H54 (cell line): ENCODE data around the gene R3HDM1.

Experiments used
- DNase-seq: peaks from one replicate; pipeline ENCODE4 v3.0.0; 2011; ENCODE audit warnings: low spot score, mixed read lengths; ENCODE audit not compliant: insufficient read length
- FAIRE-seq: peaks from 3 replicates; lab custom pipeline; 2011; peaks lifted over from hg19 to GRCh38; lab: Jason Lieb, UNC
- POLR2A ChIP-seq: IDR thresholded peaks from 2 replicates; pipeline ENCODE4 v1.6.1; 2011; ENCODE audit warnings: low read depth, mild to moderate bottlenecking, low read length

The R3HDM1 gene

DNA sequence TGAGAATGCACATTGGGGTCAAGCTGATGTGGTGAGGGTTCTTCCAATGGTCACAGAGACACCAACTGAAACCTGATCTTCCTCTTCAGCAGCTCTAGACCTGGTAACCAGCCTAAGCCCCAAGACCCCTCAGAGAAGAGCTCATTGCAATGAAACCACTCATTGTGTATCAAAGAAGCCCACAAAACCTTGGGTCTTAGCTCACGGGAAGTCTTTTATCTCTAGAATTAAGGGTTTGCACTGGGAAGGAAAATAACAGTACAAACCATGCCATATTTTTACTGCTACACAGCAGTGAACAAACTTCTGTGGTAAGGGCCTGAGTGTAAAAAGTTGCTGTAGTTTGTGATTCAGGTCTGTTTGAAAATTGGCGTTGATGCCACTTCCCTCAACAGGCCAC, 201.8 kb downstream of the R3HDM1 start:
- no peak for FAIRE-seq
- no peak for TF ChIP-seq POLR2A

DNA sequence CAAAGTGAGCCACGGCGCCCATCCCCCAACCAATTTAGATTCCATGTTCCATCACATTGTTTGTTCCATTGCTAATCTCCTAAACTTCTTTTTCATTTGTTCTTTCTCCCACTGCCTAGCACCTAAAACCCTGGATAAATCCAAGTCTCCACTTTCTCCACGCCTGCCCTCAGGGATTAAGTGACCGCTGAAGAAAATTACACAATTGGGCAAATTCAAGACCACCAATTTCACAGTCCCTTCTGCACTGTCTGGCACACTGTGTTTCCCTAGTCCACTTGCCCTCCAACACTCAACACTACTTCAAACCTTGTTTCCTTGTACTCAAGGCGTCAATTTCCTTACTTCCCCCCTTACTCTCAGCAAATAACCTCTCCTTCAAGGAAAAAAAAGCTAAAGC, 205.3 kb downstream of the R3HDM1 start:
- FAIRE-seq, result no peak
- no peak for TF ChIP-seq POLR2A
- no peak for DNase-seq

More for the DNA sequence above, 201.8 kb downstream of the R3HDM1 start:
- no peak for DNase-seq

DNA sequence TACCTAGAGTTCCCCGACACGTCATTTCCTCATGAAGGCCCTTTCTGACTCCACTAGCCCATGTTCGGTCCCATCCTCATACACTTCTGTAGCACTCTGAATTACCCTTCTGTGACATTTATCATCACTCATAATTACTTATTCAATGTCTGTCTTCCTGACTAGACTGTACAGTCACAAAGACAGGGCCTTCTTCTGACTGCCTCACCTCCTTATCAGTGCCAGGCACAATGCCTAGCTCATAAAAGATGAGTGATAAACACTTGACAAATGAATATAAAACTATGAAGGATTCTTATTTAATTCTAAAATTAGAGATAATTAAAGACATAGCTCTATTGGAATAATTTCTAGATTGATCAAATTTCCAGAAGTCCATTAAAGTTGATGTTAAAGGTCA, 208.9 kb downstream of the R3HDM1 start:
- TF ChIP-seq POLR2A, result no peak
- DNase-seq, result no peak
- FAIRE-seq, result no peak

DNA sequence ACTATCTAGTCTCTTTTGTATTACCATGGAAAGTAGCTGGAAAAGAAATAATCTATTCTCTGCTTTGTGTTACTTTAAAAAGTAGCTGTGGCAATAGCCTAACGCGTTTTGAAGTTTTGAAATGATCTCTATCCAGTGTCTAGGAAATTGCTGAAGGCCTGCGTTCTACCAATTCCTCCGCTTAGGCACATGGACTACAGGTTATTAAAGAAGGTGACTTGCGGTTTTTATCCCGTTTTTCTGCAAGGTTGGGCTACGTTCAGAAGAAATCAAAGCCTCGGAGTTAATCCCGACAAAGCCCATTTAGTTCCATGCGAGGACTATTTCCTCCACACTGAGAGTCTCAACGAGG, 209.7 kb downstream of the R3HDM1 start:
- no peak for DNase-seq
- no peak for TF ChIP-seq POLR2A
- no peak for FAIRE-seq

DNA sequence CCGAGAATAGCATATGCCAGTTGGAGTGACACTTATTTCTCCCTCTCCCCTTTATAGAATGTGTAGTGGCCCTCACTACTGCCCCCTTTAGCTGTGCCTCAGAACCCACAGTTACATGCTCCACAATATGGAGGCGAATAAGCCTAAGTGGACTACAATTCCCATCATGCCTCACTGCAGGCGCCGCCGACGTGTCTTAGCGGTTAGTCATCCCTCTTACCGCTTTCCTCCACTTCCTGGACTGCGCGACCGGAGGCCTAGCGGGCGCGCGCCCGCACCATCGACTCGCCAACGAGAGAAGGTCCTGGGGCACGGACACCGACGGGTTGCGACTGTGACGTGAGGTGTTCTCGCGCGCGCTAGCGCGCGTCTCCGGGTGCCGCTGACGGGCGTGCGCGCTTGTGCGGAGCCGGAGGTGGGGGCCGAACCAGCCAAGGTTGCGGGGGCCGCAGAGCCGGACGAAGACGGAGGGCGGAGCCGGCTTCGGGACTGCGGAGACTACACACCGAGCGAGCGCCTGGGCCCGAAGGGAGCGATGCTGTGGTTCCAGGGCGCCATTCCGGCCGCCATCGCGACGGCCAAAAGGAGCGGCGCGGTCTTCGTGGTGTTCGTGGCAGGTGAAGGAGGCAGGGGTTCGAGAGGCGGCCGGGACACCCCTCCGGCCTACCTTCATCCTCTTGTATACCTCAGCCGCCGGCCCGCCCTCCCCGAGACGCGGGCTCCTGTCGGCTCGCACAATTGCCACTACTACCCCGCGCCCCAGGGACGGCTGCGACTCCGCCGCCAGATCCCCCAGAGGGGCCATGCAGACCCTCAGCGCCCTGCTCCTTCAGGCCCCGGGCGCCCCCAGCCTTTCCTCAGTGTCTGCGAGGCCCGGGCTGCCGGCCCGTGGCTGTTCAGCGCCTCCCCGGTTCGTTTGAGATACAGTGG, 210.4 kb downstream of the R3HDM1 start, which contains the start of gene UBXN4:
TSS of gene UBXN4 (plus strand) at position 461 of the 930 bp plus-strand sequence. CDS start at position 536, 75 bp downstream.
- peak; percentile 73 for TF ChIP-seq POLR2A
- peak; percentile 96 for FAIRE-seq
- peak; percentile 89 for DNase-seq

DNA sequence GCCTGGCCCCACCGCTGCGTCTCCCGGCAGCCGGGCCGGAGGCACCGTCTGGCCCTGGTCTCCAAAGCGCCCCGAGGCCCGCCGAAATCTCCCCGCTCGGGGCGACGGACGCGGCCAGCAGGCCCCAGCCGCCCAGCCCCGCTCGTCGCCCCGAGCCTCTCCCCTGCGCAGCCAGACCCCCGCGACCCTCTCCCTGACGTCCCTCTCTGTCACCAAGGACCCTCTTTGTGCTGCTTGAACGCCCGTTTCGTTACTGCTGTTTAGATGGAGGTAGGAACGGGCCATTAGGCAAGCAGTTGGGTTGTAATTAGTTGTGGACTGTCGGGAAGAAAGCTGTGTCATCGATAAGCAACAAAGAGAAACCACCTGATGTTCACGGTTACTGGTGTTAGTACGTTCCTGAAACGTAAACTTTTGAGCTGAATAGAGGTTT, 211.1 kb downstream of the R3HDM1 start:
- no peak for TF ChIP-seq POLR2A
- DNase-seq (no peak), FAIRE-seq (no peak)

DNA sequence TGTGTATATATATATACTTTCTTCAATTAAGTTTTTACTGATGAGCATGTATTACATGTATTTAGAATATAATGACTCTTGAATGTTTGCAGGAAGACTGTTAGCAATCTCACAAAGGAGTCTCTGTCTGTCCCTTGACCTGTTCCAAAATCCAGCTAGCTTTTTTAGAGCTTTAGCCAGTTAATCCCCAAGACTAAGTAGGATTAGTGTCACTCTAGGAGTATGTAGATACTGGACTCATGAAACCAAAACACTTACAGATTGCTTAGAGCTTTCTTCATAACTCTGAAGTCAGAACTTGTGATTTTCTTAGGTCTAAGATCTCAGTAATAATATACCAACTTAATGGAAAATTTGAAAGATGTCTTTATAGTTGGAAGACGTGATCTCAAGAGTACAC, 212.6 kb downstream of the R3HDM1 start:
- FAIRE-seq, result no peak
- no peak for TF ChIP-seq POLR2A
- DNase-seq, result no peak

DNA sequence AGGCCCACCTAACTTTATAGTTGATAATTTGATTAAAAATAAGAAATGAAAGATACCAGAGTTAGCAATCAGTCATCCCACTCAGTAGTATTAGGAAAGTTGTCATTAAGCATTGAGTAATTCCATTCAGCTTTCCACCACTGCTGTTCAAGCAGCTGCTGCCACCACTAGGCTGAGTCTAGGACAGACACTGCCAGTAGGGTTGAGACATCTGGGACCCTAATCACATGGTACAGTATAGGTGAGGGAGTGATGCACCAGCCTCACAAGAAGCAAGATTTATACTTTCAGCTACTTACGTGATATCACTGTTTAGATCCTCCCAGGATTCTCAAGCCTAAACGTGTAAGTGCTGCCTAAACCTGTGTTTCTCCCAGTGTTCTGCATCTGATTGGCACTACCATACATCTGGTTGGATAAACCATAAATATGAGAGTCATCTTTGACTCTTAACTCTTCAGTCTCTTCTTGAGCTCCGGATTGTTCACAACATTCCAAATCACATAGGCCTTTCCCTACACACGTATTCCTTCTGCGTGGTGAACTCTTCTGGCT, 213.6 kb downstream of the R3HDM1 start:
- TF ChIP-seq POLR2A, result no peak
- no peak for DNase-seq
- peak; percentile 64 for FAIRE-seq

DNA sequence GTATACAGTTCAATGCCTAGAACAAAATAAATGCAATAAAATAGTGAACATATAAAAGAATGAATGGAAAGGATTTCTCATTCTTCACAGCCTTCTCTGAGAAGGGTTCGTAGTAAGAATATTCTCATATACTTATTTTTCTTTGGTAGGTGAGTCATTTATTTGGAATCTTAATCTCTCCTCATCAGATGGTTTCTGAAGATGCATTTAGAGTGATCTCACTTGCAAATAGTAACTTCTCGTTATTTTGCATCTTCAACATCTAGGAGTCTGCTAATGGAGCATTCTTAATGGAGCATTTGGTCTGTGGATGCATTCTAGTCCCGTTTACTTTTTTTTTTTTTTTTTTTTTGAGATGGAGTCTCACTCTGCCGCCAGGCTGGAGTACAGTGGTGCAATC, 214.3 kb downstream of the R3HDM1 start:
- TF ChIP-seq POLR2A, result no peak
- FAIRE-seq, result peak; percentile 50
- DNase-seq, result peak; percentile 43

DNA sequence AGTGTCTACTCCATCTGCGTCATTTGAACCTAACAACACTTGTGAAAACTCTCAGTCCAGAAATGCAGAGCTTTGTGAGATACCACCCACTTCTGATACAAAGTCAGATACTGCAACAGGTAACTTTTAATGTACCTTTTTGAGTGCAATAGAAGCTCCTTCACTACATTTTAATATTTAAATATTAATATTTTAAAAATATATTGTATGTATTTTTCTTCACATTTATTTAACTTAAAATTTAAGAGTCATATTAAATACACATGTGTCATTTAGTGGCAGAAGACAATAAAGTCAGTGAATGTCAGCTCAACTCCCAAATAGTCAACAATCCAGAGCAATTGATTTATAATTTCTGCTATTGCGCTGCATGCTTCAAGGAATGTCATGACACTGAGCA, 224.3 kb downstream of the R3HDM1 start:
- TF ChIP-seq POLR2A, result no peak
- no peak for DNase-seq
- FAIRE-seq, result no peak

DNA sequence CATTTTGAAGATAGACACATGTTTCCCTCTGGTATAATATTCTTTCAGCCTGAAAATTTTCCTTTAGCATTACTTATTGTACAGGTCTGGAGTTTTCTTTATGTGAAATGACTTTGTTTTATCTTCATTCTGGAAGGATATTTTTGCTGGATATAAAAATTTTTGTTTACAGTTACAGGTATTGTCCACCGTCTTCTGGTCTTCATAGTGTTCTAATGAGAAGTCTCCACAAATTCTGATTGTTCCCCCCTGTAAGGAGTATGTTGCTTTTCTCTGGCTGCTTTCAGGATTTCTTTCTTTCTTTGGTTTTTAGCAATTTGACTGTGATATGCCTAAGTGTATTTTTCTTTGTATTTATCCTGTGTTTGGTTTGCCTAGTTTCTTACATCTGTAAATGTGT, 225.4 kb downstream of the R3HDM1 start:
- DNase-seq, result no peak
- no peak for FAIRE-seq
- no peak for TF ChIP-seq POLR2A

DNA sequence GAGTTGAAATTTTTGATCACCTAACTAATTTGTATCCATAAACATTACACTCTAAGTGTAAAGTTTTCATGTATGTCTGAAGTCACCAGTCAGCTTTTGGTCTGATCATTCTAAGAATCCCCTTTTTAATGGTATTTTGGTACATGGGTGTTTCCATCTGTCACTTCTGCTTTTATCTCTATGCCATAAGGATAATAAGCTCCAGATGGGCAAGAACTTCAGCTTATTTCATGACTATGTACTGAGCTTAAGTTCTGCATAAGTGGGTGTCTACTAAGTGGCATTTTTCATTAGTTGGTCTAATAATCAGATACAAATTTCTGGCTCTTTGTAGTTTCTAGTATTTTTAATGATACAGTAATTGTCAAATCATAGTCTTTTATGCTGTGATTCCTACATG, 230.7 kb downstream of the R3HDM1 start:
- DNase-seq (no peak), FAIRE-seq (no peak)
- TF ChIP-seq POLR2A, result no peak

DNA sequence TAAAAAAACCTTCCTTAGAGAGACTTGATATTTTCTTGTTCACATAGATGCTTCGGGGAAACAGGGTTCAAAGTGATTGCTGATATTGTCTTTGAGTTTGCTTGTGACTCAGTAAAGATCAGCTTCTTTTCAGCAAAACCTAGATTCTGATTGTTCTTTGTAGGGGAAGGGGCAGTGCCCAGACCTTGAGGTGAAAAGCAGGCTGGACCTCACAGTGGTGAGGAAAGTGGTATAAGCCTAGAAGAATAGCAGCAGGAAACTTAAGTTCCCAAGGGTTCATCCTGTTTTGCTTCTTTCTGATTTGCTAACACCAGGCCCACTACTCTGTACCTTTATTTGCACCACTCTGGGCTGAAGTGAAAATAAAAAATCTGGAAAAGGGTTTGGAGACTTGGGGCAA, 231.2 kb downstream of the R3HDM1 start:
- DNase-seq, result no peak
- FAIRE-seq, result no peak
- no peak for TF ChIP-seq POLR2A

DNA sequence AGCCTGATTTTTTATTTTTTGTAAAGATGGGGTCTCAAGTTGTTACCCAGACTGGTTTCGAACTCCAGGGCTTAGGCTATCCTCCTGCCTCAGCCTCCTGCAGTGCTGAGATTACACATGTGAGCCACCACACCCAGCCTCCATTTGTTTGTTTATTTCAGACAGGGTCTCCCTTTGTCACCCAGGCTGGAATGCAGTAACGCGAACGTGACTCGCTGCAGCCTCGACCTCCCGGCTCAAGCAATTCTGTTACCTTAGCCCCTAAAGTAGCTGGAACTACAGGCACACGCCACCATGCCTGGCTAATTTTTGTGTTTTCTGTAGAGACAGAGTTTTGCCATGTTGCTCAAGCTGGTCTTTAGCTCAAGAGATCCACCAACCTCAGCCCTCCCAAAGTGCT, 237.6 kb downstream of the R3HDM1 start:
- TF ChIP-seq POLR2A, result no peak
- DNase-seq (no peak), FAIRE-seq (no peak)

DNA sequence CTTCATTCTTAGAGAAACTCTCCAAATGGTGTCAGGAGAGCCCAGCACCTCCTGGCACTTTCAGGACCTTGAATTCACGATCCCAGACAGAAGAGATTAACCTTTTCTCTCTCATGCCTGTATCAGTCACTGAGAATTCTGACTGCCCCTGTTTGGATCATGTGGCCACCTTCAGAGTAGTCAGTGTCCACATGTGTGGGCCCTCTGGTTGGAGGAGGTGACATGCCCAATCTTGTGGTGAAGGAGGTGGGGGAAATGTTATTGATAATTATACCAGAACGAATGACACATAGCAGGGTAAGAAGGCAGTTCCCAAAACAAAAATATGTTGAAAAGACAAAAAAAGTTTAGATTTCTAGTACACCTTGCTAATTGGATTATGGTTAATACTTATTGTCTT, 242.0 kb downstream of the R3HDM1 start:
- no peak for TF ChIP-seq POLR2A
- FAIRE-seq (peak; percentile 66), DNase-seq (no peak)

DNA sequence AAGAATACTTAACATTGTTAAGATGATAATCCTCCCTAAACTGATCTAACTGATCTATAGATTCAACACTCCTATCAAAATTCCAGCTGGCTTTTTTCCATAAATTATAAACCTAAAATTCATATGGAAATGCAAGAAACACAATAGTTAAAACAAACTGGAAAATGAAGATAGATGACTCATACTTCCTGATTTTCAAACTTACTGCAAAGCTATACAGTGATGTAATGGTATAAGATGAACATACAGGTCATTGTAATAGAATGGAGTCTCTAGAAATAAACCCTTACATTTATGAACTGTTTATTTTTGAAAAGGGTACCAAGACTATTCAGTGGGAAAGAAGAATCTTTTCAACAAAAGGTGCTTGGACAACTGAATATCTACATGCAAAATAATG, 242.6 kb downstream of the R3HDM1 start:
- TF ChIP-seq POLR2A, result no peak
- peak; percentile 87 for FAIRE-seq
- DNase-seq, result no peak
